GM12878 (cell line): Measurements from ENCODE around the gene TCERG1L.

Experiments
- BCL11A ChIP-seq: IDR thresholded peaks from 2 replicates; pipeline ENCODE4 v1.6.1; 2011; ENCODE audit warnings: low read depth, low read length
- CEBPB ChIP-seq, 2 experiments: fragments of 150-350 bp in 1 of 2; IDR thresholded peaks; 2 replicates each; pipeline ENCODE4 v1.6.1; 2012 to 2014; ENCODE audit warnings: low read depth in 2 of 2, low read length in 2 of 2, borderline replicate concordance in 1 of 2, inconsistent platforms in 1 of 2
- CHD4 ChIP-seq: fragments of 200-600 bp; sonication (generic); IDR thresholded peaks from 2 replicates; pipeline ENCODE4 v1.6.1; 2016; ENCODE audit warnings: mild to moderate bottlenecking
- EP300 ChIP-seq, 2 experiments: fragments of 150-350 bp in 1 of 2; IDR thresholded peaks; 2 replicates each; pipeline ENCODE4 v1.6.1; 2011 to 2012; ENCODE audit warnings: low read depth in 2 of 2, low read length in 2 of 2, borderline replicate concordance in 1 of 2, improper control_type of control experiment in 1 of 2, inconsistent platforms in 1 of 2; ENCODE audit not compliant: control insufficient read depth in 1 of 2
- IKZF1 ChIP-seq: fragments of 450-650 bp; conservative IDR thresholded peaks from 2 replicates; pipeline ENCODE4 v1.6.1; 2017; ENCODE audit warnings: antibody characterized with exemption, mild to moderate bottlenecking
- MXI1 ChIP-seq: fragments of 150-350 bp; IDR thresholded peaks from 2 replicates; pipeline ENCODE4 v1.6.1; 2011; ENCODE audit warnings: low read depth, mild to moderate bottlenecking, inconsistent platforms, low read length, improper control_type of control experiment
- POLR2A ChIP-seq: IDR thresholded peaks from 2 replicates; pipeline ENCODE4 v1.6.1; 2011; ENCODE audit warnings: low read depth, mild to moderate bottlenecking, low read length
- RBBP5 ChIP-seq: fragments of 200-600 bp; sonication (generic); conservative IDR thresholded peaks from 2 replicates; pipeline ENCODE4 v1.6.1; 2016
- SIN3A ChIP-seq: IDR thresholded peaks from 2 replicates; pipeline ENCODE4 v1.6.1; 2012; ENCODE audit warnings: low read depth, low read length, improper control_type of control experiment
- SMAD1 ChIP-seq: fragments of 450-650 bp; IDR thresholded peaks from 2 replicates; pipeline ENCODE4 v1.6.1; 2018; ENCODE audit warnings: mild to moderate bottlenecking, low read depth; ENCODE audit not compliant: partially characterized antibody
- TF ChIP-seq, protein P1 (sequence below): IDR thresholded peaks from 2 replicates; pipeline ENCODE4 v1.6.1; 2011; ENCODE audit warnings: low read depth, low read length, improper control_type of control experiment, borderline replicate concordance
- TF ChIP-seq, protein P2 (sequence below), 3 experiments: IDR thresholded peaks in 2 of 3; conservative IDR thresholded peaks in 1 of 3; 2 replicates each; pipeline ENCODE4 v1.5.1; 2011; ENCODE audit warnings: low read depth in 3 of 3, low read length in 3 of 3, mild to moderate bottlenecking in 3 of 3, control low read depth in 2 of 3, moderate library complexity in 2 of 3, inconsistent platforms in 1 of 3, mixed read lengths in 1 of 3; ENCODE audit not compliant: control insufficient read depth in 2 of 3, insufficient read depth in 1 of 3; ENCODE audit errors: extremely low read depth in 1 of 3
- TF ChIP-seq, protein P3 (sequence below): IDR thresholded peaks from 2 replicates; pipeline ENCODE4 v1.6.1; 2011; ENCODE audit warnings: borderline replicate concordance, low read depth, mild to moderate bottlenecking, moderate library complexity, low read length; ENCODE audit not compliant: insufficient read depth, poor library complexity, severe bottlenecking

DNA sequence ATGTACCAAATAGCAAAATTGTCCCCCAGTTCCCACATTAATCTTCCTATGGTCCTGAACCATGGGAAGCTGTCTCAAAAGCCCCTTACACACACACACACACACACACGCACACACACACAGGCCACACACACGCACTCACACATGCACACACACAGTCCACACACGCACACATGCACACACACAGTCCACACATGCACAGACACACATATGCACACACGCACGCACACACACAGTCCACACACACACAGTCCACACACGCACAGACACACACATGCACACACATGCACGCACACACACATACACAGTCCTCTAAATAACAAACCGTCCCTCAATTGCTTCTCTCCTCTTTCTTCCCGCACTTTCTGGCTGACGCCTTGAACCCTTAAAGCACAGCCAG lies 265.3 kb downstream of the TCERG1L start:
- no peak for TF ChIP-seq SMAD1
- no peak for TF ChIP-seq CEBPB (IDR thresholded peaks at IDR 0.05; ENCODE audit: borderline replicate concordance in 1 of 2, low read depth in 2 of 2, low read length in 2 of 2)
- TF ChIP-seq, protein P1, sequence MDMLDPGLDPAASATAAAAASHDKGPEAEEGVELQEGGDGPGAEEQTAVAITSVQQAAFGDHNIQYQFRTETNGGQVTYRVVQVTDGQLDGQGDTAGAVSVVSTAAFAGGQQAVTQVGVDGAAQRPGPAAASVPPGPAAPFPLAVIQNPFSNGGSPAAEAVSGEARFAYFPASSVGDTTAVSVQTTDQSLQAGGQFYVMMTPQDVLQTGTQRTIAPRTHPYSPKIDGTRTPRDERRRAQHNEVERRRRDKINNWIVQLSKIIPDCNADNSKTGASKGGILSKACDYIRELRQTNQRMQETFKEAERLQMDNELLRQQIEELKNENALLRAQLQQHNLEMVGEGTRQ = no peak
- no peak for TF ChIP-seq RBBP5
- TF ChIP-seq, protein P2, sequence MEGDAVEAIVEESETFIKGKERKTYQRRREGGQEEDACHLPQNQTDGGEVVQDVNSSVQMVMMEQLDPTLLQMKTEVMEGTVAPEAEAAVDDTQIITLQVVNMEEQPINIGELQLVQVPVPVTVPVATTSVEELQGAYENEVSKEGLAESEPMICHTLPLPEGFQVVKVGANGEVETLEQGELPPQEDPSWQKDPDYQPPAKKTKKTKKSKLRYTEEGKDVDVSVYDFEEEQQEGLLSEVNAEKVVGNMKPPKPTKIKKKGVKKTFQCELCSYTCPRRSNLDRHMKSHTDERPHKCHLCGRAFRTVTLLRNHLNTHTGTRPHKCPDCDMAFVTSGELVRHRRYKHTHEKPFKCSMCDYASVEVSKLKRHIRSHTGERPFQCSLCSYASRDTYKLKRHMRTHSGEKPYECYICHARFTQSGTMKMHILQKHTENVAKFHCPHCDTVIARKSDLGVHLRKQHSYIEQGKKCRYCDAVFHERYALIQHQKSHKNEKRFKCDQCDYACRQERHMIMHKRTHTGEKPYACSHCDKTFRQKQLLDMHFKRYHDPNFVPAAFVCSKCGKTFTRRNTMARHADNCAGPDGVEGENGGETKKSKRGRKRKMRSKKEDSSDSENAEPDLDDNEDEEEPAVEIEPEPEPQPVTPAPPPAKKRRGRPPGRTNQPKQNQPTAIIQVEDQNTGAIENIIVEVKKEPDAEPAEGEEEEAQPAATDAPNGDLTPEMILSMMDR (IDR thresholded peaks at IDR 0.05 in 2 of 3, conservative IDR thresholded peaks at IDR 0.05 in 1 of 3; ENCODE audit: control insufficient read depth in 2 of 3, extremely low read depth in 1 of 3, insufficient read depth in 1 of 3, low read depth in 3 of 3, low read length in 3 of 3) = no peak
- TF ChIP-seq, protein P3, sequence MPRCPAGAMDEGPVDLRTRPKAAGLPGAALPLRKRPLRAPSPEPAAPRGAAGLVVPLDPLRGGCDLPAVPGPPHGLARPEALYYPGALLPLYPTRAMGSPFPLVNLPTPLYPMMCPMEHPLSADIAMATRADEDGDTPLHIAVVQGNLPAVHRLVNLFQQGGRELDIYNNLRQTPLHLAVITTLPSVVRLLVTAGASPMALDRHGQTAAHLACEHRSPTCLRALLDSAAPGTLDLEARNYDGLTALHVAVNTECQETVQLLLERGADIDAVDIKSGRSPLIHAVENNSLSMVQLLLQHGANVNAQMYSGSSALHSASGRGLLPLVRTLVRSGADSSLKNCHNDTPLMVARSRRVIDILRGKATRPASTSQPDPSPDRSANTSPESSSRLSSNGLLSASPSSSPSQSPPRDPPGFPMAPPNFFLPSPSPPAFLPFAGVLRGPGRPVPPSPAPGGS = no peak
- TF ChIP-seq IKZF1 = no peak
- no peak for TF ChIP-seq BCL11A
- TF ChIP-seq SIN3A = no peak
- TF ChIP-seq CHD4 = no peak
- no peak for TF ChIP-seq MXI1
- TF ChIP-seq EP300 (IDR thresholded peaks at IDR 0.05; ENCODE audit: borderline replicate concordance in 1 of 2, control insufficient read depth in 1 of 2, low read depth in 2 of 2, low read length in 2 of 2) = no peak
- no peak for TF ChIP-seq POLR2A
